Panc1 (cell line): ENCODE data around the gene SFPQ. TPM values are rescaled to one million over a fixed set of nuclear protein-coding genes. Genes with fewer than 3 reads are reported as not detected.

Experiments used
- ATAC-seq: fragments of 200-7000 bp; cut with Tn5 transposase; 2 replicates; pipeline ENCODE4 v1.9.1; 2020; ENCODE audit warnings: mild to moderate bottlenecking, moderate library complexity
- BruUV-seq: library from RNA; stranded (reverse); fragments of 400-500 nt; replicated peaks from 2 replicates; lab custom pipeline; 2021; lab: Mats Ljungman, UMichigan
- CTCF ChIA-PET: fragments of 300-600 bp; sonication (Branson Sonifier 250); formaldehyde crosslinking; loops from one replicate; lab custom pipeline; 2022; ENCODE audit warnings: antibody characterized with exemption; lab: Charles Lee
- POLR2A ChIA-PET: fragments of 300-600 bp; sonication (Branson Sonifier 250); formaldehyde crosslinking; loops from one replicate; lab custom pipeline; 2022; ENCODE audit warnings: antibody characterized with exemption; lab: Charles Lee
- DNase-seq: peaks from one replicate; pipeline ENCODE4 v3.0.0-alpha.2; 2010; ENCODE audit warnings: low read depth, low spot score
- H3K27ac ChIP-seq: 2 replicates; pipeline ENCODE4 v1.5.1; 2011; ENCODE audit warnings: mild to moderate bottlenecking, low read length, inconsistent platforms
- H3K27me3 ChIP-seq: fragments of 200-500 bp; sonication (Bioruptor generic); 2 replicates; pipeline ENCODE4 v1.6.0; 2014; ENCODE audit warnings: low read length, inconsistent platforms; ENCODE audit not compliant: control insufficient read depth, insufficient read depth
- H3K36me3 ChIP-seq: fragments of 200-500 bp; sonication (Bioruptor generic); 2 replicates; pipeline ENCODE4 v1.5.1; 2014; ENCODE audit warnings: inconsistent platforms, mild to moderate bottlenecking, low read length, moderate library complexity; ENCODE audit not compliant: control insufficient read depth, insufficient read depth
- H3K4me1 ChIP-seq: 2 replicates; pipeline ENCODE4 v1.5.1; 2011; ENCODE audit warnings: inconsistent platforms, mild to moderate bottlenecking, low read length, moderate library complexity; ENCODE audit not compliant: control insufficient read depth, insufficient read depth
- H3K4me3 ChIP-seq, 2 experiments: 2 replicates each; pipeline ENCODE4 v1.5.1; 2011 to 2012; ENCODE audit warnings: low read depth in 2 of 2, low read length in 2 of 2, mild to moderate bottlenecking in 2 of 2, inconsistent platforms in 1 of 2, moderate library complexity in 1 of 2
- H3K9me3 ChIP-seq: fragments of 200-500 bp; sonication (Bioruptor generic); 2 replicates; pipeline ENCODE4 v1.5.1; 2014; ENCODE audit warnings: low read depth, mild to moderate bottlenecking, inconsistent platforms, low read length, moderate library complexity; ENCODE audit not compliant: control insufficient read depth, insufficient read depth
- CTCF ChIP-seq: fragments of 450-650 bp; IDR thresholded peaks from 2 replicates; pipeline ENCODE4 v1.5.1; 2017; ENCODE audit warnings: mild to moderate bottlenecking
- POLR2AphosphoS5 ChIP-seq: IDR thresholded peaks from 2 replicates; pipeline ENCODE4 v1.6.1; 2012; ENCODE audit warnings: mild to moderate bottlenecking, low read depth, low read length, moderate library complexity
- REST ChIP-seq, 2 experiments: IDR thresholded peaks; 2 replicates each; pipeline ENCODE4 v1.6.1; 2011 to 2012; ENCODE audit warnings: low read depth in 2 of 2, control low read depth in 1 of 2, low read length in 1 of 2, mild to moderate bottlenecking in 1 of 2, moderate library complexity in 1 of 2; ENCODE audit not compliant: insufficient read depth in 1 of 2
- SIN3A ChIP-seq: IDR thresholded peaks from 2 replicates; pipeline ENCODE4 v1.6.1; 2012; ENCODE audit warnings: low read depth, mild to moderate bottlenecking, low read length, moderate library complexity, borderline replicate concordance; ENCODE audit not compliant: insufficient read depth
- TCF7L2 ChIP-seq: IDR thresholded peaks from 2 replicates; pipeline ENCODE4 v1.6.1; 2011; ENCODE audit warnings: mild to moderate bottlenecking, low read depth, low read length, inconsistent platforms
- in situ Hi-C: cut with HindIII; loops from 2 replicates; pipeline ENCODE4 v1.10.0; 2016; ENCODE audit warnings: low sequenced_read_pairs, low pct_unique_long_range_greater_than_20kb
- intact Hi-C: fragments of 100-400 bp; cut with micrococcal nuclease; formaldehyde crosslinking; loops from one replicate; pipeline ENCODE4 v1.10.0; 2022; ENCODE audit not compliant: unreplicated experiment
- total RNA-seq: library from RNA; stranded (reverse); gene quantifications from one replicate; pipeline ENCODE4 v1.2.1, GENCODE V29; 2021; ENCODE audit not compliant: unreplicated experiment

The SFPQ gene
- total RNA-seq, 1 experiment from 2014 or later, result 266 TPM

- Histone ChIP-seq H3K36me3 (peaks cover 92% of the 10 kb centered on the region), H3K4me3 (no peak overlapping the region), H3K9me3 (no peaks in the 10 kb centered on the region), H3K4me1 (peaks cover 16% of the 10 kb centered on the region), H3K27me3 (no peaks in the 10 kb centered on the region), H3K27ac (no peak overlapping the region; the same call in 1 of the 2 replicates)
- no peak for DNase-seq
- CTCF ChIA-PET, result no interaction called here
- POLR2A ChIA-PET, result no interaction called here
- ATAC-seq, result no peak
- TF ChIP-seq CTCF (no peak), POLR2AphosphoS5 (peak; percentile 49; the same call in 1 of the 2 replicates)
- intact Hi-C loops, result no loop called here
- in situ Hi-C loops, result no loop called here
- BruUV-seq, result no TSS peak
These were observed 11.0 kb downstream of the SFPQ start for GRCh38 chr1:35181790-35182455.

- no peak for DNase-seq
- no peak for ATAC-seq
- no peak overlapping the region for H3K4me3 ChIP-seq
- H3K36me3 ChIP-seq, result peaks cover 87% of the 10 kb centered on the region
- H3K4me1 ChIP-seq, result peaks cover 7% of the 10 kb centered on the region
- H3K27me3 ChIP-seq, result no peaks in the 10 kb centered on the region
- in situ Hi-C loops, result no loop called here
- no peak overlapping the region for H3K27ac ChIP-seq
- no peaks in the 10 kb centered on the region for H3K9me3 ChIP-seq
- POLR2A ChIA-PET, result no interaction called here
- intact Hi-C loops, result no loop called here
- BruUV-seq, result no TSS peak
- TF ChIP-seq TCF7L2 (no peak), REST (IDR thresholded peaks at IDR 0.05; ENCODE audit: insufficient read depth in 1 of 2, low read depth in 2 of 2, low read length in 1 of 2) (no peak), POLR2AphosphoS5 (no peak; the same call in 1 of the 2 replicates), SIN3A (no peak), CTCF (no peak)
- CTCF ChIA-PET, result no interaction called here
These were observed 12.1 kb downstream of the SFPQ start for GRCh38 chr1:35180776-35181374.
